HG02884 (cell line): ENCODE results near the gene CEP70.
A peak's percentile ranks its signal among the peaks of the same experiment; 100 is the strongest.
"Not testable (repeated sequence)": the region's sequence is repeated elsewhere in the genome, so short reads cannot be mapped to it uniquely, and the experiment has no call there.

Source experiments
- ATAC-seq: cut with Tn5 transposase; IDR thresholded peaks from one replicate; pipeline ENCODE4 v1.9.1; 2021; ENCODE audit warnings: mild to moderate bottlenecking, moderate library complexity; ENCODE audit not compliant: unreplicated experiment

CEP70 gene

GRCh38 chr3:138593488-138594149 is 441 bp downstream of the CEP70 start:
- peak; percentile 1 for ATAC-seq

- ATAC-seq, result no peak
These were observed 2.7 kb downstream of the CEP70 start for GRCh38 chr3:138591392-138591791.

- no peak for ATAC-seq
These were observed 5.6 kb downstream of the CEP70 start for GRCh38 chr3:138588445-138588844.

GRCh38 chr3:138587374-138587773 is 6.7 kb downstream of the CEP70 start:
- no peak for ATAC-seq

- ATAC-seq, result no peak
These were observed 15.0 kb downstream of the CEP70 start for GRCh38 chr3:138578961-138579574.

GRCh38 chr3:138578141-138578540 is 15.9 kb downstream of the CEP70 start:
- peak; percentile 77 for ATAC-seq

- no peak for ATAC-seq
These were observed 20.9 kb downstream of the CEP70 start for GRCh38 chr3:138573138-138573537.

GRCh38 chr3:138569624-138570023 is 24.4 kb downstream of the CEP70 start:
- not testable (repeated sequence) for ATAC-seq

- no peak for ATAC-seq
These were observed 25.0 kb downstream of the CEP70 start for GRCh38 chr3:138569090-138569489.

- ATAC-seq, result no peak
These were observed 26.7 kb downstream of the CEP70 start for GRCh38 chr3:138567403-138567802.

GRCh38 chr3:138566293-138566692 is 27.8 kb downstream of the CEP70 start:
- not testable (repeated sequence) for ATAC-seq

GRCh38 chr3:138562902-138563301 is 31.2 kb downstream of the CEP70 start:
- ATAC-seq, result not testable (repeated sequence)

- no peak for ATAC-seq
These were observed 33.6 kb downstream of the CEP70 start for GRCh38 chr3:138560501-138560900.

- no peak for ATAC-seq
These were observed 34.9 kb downstream of the CEP70 start for GRCh38 chr3:138559134-138559533.

- not testable (repeated sequence) for ATAC-seq
These were observed 39.3 kb downstream of the CEP70 start for GRCh38 chr3:138554775-138555174.

- not testable (repeated sequence) for ATAC-seq
These were observed 43.1 kb downstream of the CEP70 start for GRCh38 chr3:138550958-138551357.

GRCh38 chr3:138549179-138549977 is 44.7 kb downstream of the CEP70 start:
- ATAC-seq, result no peak

GRCh38 chr3:138547342-138547975 is 46.6 kb downstream of the CEP70 start:
- ATAC-seq, result no peak

- no peak for ATAC-seq
These were observed 49.5 kb downstream of the CEP70 start for GRCh38 chr3:138544546-138544945.

GRCh38 chr3:138542977-138543376 is 51.1 kb downstream of the CEP70 start:
- no peak for ATAC-seq

- ATAC-seq, result no peak
These were observed 54.7 kb downstream of the CEP70 start for GRCh38 chr3:138539352-138539751.
